ENCODE results near the gene MTREX.
A peak's percentile ranks its signal among the peaks of the same experiment; 100 is the strongest.
"Not testable (repeated sequence)": the region's sequence is repeated elsewhere in the genome, so short reads cannot be mapped to it uniquely, and the experiment has no call there.

Gene MTREX

GRCh38 chr5:55307383-55308253 is at the start of gene MTREX, which contains the start of gene DHX29:
TSS of gene MTREX (plus strand) at chr5:55307989. CDS start at chr5:55308014, 25 bp downstream.
TSS of gene DHX29 (minus strand) at chr5:55307694. CDS start at chr5:55307573, 121 bp downstream.
- DNase-seq = peak; percentile 88

- no peak for DNase-seq
Observed at GRCh38 chr5:55258339-55258738, 49.5 kb upstream of the MTREX start.

GRCh38 chr5:55276771-55277170 is 31.0 kb upstream of the MTREX start:
- peak; percentile 28 for DNase-seq

GRCh38 chr5:55278778-55279177 is 29.0 kb upstream of the MTREX start:
- DNase-seq = no peak

GRCh38 chr5:55286411-55286933 is 21.3 kb upstream of the MTREX start:
- DNase-seq = no peak

GRCh38 chr5:55289808-55290207 is 18.0 kb upstream of the MTREX start:
- DNase-seq = no peak

- no peak for DNase-seq
Observed at GRCh38 chr5:55290991-55291390, 16.8 kb upstream of the MTREX start.

- DNase-seq = no peak
Observed at GRCh38 chr5:55294935-55295334, 12.9 kb upstream of the MTREX start.

GRCh38 chr5:55300890-55301289 is 6.9 kb upstream of the MTREX start:
- no peak for DNase-seq

GRCh38 chr5:55303238-55303690 is 4.5 kb upstream of the MTREX start:
- peak; percentile 78 for DNase-seq

GRCh38 chr5:55304584-55304983 is 3.2 kb upstream of the MTREX start:
- DNase-seq = no peak

GRCh38 chr5:55305345-55305744 is 2.4 kb upstream of the MTREX start:
- no peak for DNase-seq

- DNase-seq = no peak
Observed at GRCh38 chr5:55306641-55307382, 977 bp upstream of the MTREX start.

GRCh38 chr5:55308254-55308836 is 556 bp downstream of the MTREX start:
- no peak for DNase-seq

- no peak for DNase-seq
Observed at GRCh38 chr5:55313870-55314617, 6.3 kb downstream of the MTREX start.

- no peak for DNase-seq
Observed at GRCh38 chr5:55316289-55316688, 8.5 kb downstream of the MTREX start.

GRCh38 chr5:55316837-55317236 is 9.0 kb downstream of the MTREX start:
- peak; percentile 50 for DNase-seq

GRCh38 chr5:55318237-55318636 is 10.4 kb downstream of the MTREX start:
- not testable (repeated sequence) for DNase-seq

GRCh38 chr5:55319491-55319890 is 11.7 kb downstream of the MTREX start:
- no peak for DNase-seq

GRCh38 chr5:55320571-55320970 is 12.8 kb downstream of the MTREX start:
- no peak for DNase-seq

- DNase-seq = no peak
Observed at GRCh38 chr5:55324006-55324405, 16.2 kb downstream of the MTREX start.

- DNase-seq = no peak
Observed at GRCh38 chr5:55324815-55325418, 17.1 kb downstream of the MTREX start.

Data from NCI-H226 (cell line).